GM10248 (cell line): ENCODE results near the gene PRPH.

ENCODE experiments used
- CTCF ChIA-PET: fragments of 300-600 bp; sonication (Branson Sonifier 250); formaldehyde crosslinking; extraction: SDS; loops from one replicate; lab custom pipeline; 2021; ENCODE audit warnings: antibody characterized with exemption; lab: Yijun Ruan, JAX
- POLR2A ChIA-PET: fragments of 350-650 bp; sonication (Branson Sonifier 250); formaldehyde crosslinking; extraction: SDS; loops from one replicate; lab custom pipeline; 2020; ENCODE audit warnings: antibody characterized with exemption; lab: Yijun Ruan, JAX
- DNase-seq: peaks from one replicate; pipeline ENCODE4 v3.0.0; 2012; ENCODE audit errors: extremely low spot score
- TF ChIP-seq, protein P1 (sequence below): IDR thresholded peaks from 2 replicates; pipeline ENCODE4 v1.5.1; 2012; ENCODE audit warnings: mild to moderate bottlenecking, low read depth; ENCODE audit errors: extremely low read depth, missing control alignments, control extremely low read depth

The PRPH gene

DNA sequence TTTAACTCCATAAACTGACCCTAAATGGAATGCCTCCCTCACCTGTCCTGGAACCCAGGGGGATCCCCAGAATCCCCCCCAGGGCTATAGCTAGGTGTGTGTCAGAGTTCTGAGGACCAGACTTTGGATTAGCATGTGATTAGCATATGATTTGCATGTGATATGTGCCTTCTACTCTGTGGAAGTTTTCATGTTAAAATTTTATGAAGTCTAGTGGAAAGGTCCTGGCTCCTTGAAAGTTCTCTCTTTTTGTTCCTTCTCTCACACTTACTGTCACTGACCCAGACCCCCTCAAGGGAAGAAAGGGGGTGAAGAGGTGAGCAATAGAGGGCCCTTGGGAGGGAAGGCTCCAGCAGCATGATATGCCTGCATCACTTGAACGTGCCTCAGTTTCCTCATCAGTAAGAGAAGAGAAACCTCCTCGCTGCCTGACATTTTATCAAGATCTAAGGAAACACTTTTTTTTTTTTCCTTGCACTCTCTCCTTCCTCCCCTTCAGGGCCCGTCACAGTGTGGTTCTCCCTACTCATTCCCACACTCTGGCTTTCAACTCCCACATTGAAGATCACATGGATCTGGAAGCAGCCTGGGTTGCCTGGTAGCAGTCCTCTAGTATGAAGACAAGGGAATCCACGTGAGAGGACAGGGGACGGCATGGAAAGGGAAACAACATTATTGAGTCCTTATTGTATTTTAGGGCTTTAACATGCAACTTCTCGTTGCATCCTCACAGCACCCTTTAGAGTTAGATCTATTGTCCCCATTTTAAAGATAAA, 45.3 kb downstream of the PRPH start:
- CTCF ChIA-PET: interaction anchor here (1.7 to 6.1 kb wide), 8 partner anchors 8 to 51 kb away, joined by 8 to 174 read pairs (median 22); partner anchors contain the start of genes PRPH and TROAP
- no peak for DNase-seq
- TF ChIP-seq, protein P1, sequence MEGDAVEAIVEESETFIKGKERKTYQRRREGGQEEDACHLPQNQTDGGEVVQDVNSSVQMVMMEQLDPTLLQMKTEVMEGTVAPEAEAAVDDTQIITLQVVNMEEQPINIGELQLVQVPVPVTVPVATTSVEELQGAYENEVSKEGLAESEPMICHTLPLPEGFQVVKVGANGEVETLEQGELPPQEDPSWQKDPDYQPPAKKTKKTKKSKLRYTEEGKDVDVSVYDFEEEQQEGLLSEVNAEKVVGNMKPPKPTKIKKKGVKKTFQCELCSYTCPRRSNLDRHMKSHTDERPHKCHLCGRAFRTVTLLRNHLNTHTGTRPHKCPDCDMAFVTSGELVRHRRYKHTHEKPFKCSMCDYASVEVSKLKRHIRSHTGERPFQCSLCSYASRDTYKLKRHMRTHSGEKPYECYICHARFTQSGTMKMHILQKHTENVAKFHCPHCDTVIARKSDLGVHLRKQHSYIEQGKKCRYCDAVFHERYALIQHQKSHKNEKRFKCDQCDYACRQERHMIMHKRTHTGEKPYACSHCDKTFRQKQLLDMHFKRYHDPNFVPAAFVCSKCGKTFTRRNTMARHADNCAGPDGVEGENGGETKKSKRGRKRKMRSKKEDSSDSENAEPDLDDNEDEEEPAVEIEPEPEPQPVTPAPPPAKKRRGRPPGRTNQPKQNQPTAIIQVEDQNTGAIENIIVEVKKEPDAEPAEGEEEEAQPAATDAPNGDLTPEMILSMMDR: no peak
- POLR2A ChIA-PET: no interaction called here

DNA sequence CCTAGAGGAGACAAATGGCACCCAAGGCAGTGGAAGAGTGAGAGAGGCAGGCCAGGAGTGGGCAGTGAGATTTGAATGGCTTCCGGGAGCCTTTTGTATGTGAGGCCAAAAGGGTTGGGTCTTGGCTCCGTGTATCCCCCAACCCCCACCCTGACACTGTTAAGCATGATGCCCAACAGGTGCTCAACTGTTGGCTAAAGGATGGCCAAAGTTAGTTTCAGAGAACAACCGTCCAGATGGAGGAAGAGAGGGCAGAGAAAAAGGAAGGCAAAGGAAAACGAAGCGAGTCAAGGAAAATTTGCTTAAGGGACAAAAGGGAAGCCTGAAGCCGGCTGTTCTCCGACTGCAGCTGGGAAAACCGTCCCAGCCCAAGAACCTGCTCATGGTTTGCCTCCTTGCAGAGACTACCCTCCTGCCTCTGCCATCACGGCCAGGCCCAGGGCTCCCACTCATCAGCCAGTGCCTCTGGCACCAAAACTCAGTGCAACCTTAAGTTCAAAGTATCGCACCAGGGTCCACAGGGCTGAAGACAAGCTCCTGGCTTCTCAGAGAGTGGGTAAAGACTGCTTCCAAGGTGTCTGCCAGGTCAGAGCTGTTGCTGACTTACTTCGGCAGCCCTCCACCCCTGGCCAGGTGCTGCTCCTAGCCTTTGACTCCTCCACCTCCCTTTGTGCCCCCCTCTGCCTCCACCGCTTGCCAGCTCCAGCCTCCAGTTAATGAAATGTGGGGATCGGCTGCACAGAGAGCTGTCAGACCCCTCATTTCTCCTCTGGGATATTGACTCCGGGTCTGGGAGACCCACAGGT, 46.2 kb downstream of the PRPH start:
- POLR2A ChIA-PET: interaction anchor here (1.5 kb wide), 1 partner anchor 9 kb away, joined by 3 read pairs; no protein-coding TSS in a partner anchor
- TF ChIP-seq, protein P1: no peak
- no peak for DNase-seq
- CTCF ChIA-PET: interaction anchor here (0.9 to 4.0 kb wide), 27 partner anchors 9 to 408 kb away, joined by 3 to 174 read pairs (median 7); partner anchors contain the start of genes PRPH, SPATS2 and TROAP

DNA sequence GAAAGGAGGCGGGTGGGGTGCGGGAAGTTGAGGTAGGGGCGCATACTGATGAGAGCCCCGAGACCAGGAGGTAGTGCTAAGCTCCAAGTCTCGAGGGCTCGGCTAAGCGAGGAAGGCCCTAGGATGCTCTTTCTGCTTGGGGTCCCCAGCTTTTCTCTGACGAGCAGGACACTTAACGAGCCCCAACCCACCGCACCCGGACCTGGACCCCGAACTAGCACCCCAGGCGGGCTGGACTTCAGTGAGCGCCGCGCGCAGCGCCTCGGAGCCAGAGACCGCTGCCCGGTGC, 46.8 kb downstream of the PRPH start:
- DNase-seq: no peak
- ChIA-PET POLR2A (interaction anchor here (1.5 kb wide), 1 partner anchor 10 kb away, joined by 3 read pairs; no protein-coding TSS in a partner anchor), CTCF (interaction anchor here (0.6 to 4.0 kb wide), 41 partner anchors 10 to 409 kb away, joined by 3 to 174 read pairs (median 4); partner anchors contain the start of genes PRPH, SPATS2, TMBIM6 and TROAP)

DNA sequence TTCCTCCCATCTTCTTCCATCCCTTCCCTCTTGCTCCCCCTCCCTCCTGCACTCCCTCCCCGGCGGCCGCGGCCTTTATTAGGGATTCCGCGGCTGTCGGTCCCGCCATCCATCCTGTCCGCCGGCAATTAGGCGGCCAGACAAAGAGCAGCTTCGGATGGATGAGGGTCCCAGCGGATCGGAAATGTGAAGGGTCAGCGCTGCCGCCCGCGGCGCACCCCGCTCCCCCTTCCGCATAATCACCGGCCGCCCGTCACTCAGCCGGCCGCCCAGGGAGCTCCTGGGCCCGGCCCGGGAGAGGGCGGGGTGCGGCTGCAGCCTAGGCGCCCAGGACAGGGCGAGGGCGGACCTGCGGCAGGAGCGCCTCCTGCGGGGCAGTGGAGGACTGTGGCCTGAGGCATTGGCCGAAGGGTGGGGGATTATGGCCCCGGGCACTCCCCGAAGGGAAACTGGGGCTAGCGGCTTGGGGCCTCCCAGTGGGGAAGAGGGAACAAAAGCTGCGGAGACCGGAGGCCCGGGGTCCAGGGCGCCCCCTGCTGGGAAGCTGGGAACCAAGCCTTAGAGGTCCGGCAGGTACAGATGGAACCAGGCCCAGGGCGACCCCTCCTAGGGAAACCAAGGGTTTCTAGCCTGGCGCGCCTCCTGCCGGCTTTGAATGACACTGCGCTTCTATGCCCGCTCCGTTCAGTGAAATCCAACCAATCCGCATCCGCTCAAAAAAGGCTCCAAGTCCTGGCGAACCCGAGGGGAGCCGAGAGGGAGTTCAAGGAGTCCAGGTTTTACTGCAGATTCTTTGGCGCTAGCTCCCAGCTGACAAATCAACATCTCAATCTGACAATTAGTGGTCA, 47.3 kb downstream of the PRPH start:
- TF ChIP-seq, protein P1: peak; percentile 81
- DNase-seq: peak; percentile 87
- ChIA-PET POLR2A (interaction anchor here (1.0 to 1.5 kb wide), 2 partner anchors 10 to 19 kb away, joined by 3 to 5 read pairs; partner anchors contain the start of gene TROAP), CTCF (interaction anchor here (0.6 to 4.0 kb wide), 48 partner anchors 10 to 436 kb away, joined by 3 to 174 read pairs (median 4); partner anchors contain the start of genes PRPH, SPATS2, TMBIM6 and TROAP)

More for the DNA sequence above, 46.8 kb downstream of the PRPH start:
- TF ChIP-seq, protein P1: no peak

DNA sequence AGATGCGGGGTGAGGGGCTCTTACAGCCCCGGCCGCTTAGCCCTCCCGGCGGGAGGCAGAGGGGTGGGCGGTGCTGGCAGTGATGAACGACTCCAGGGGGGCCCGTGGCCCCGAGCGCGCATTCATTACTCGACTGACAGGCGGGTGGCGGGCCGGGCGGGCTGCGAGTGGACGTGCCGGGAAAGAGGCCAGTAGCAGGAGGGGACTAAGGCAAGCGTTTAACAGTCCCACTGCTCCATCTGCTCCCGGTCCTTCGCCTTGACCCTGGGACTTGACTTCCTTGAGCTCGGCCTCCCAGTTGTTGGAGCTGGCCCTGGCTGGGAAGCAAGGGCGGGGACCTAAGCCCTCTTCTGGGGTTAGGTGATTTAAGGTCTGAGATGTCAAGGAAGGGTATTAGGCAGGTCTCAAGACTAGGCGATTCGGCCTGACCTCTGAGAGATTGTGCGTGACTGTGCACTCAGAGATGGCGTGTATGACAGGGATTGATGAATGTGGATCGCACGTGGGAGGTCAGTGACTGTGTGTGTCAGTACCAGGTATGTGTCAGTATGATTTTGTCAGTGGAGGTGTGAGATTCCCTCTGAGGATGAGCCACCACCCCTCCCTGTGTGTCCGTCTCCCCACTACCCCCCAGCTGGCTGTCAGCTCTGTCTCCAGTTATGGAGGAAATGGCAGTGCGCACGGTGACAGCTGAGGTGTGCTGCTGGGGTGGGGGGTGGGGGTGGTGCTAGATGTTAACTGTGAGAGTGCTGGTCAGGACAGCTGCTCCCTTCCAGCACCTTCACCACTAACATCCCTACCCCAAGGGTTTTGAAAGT, 48.2 kb downstream of the PRPH start:
- no peak for DNase-seq
- POLR2A ChIA-PET: interaction anchor here (1.0 to 1.5 kb wide), 2 partner anchors 11 to 20 kb away, joined by 3 to 5 read pairs; partner anchors contain the start of gene TROAP
- CTCF ChIA-PET: interaction anchor here (0.7 to 4.0 kb wide), 36 partner anchors 9 to 435 kb away, joined by 3 to 174 read pairs (median 4); partner anchors contain the start of genes PRPH, SPATS2, TMBIM6 and TROAP
- TF ChIP-seq, protein P1: peak; percentile 13
